ENCODE data around the gene CCT2. TPM values are rescaled to one million over a fixed set of nuclear protein-coding genes. Genes with fewer than 3 reads are reported as not detected.

CCT2 gene
- total and polyA plus RNA-seq, 7 donors = 96.9 to 353 (median 160) TPM

- WGBS, 3 donors = 81 to 88% (median 86%) methylated on average over 2 of the region's 2 CpGs
- no peak for ATAC-seq
- Histone ChIP-seq H3K4me3 (no peak overlapping the region), H3K4me1 (no peaks in the 10 kb centered on the region), H3K27ac (no peak overlapping the region), H3K9me3 (no peaks in the 10 kb centered on the region), H3K27me3 (ENCODE audit: insufficient read depth in 3 of 3, low read length in 2 of 3) (no peaks in the 10 kb centered on the region), H3K36me3 (ENCODE audit: insufficient read depth in 1 of 2, low read depth in 1 of 2) (no peaks in the 10 kb centered on the region)
- TF ChIP-seq CTCF (IDR thresholded peaks at IDR 0.05) = no peak
- no peak for DNase-seq
- intact Hi-C loops (cut with DNase I) = no loop called here
Measured at GRCh38 chr12:69621551-69621950, 36.3 kb downstream of the CCT2 start.

- no peak for ATAC-seq
- no peaks in the 10 kb centered on the region for H3K4me1 ChIP-seq
- WGBS, 3 donors = 84 to 87% (median 85%) methylated on average over 13 of the region's 13 CpGs
- no peaks in the 10 kb centered on the region for H3K9me3 ChIP-seq
- peak in 1 of 2 donors; percentile 20 for DNase-seq
- no peaks in the 10 kb centered on the region for H3K36me3 ChIP-seq (ENCODE audit: insufficient read depth in 1 of 2, low read depth in 1 of 2)
- TF ChIP-seq CTCF (IDR thresholded peaks at IDR 0.05) = no peak
- H3K27ac ChIP-seq = no peak overlapping the region
- H3K27me3 ChIP-seq (ENCODE audit: insufficient read depth in 3 of 3, low read length in 2 of 3) = no peaks in the 10 kb centered on the region
- intact Hi-C loops (cut with DNase I) = no loop called here
- no peak overlapping the region for H3K4me3 ChIP-seq
Measured at GRCh38 chr12:69623970-69624369, 38.7 kb downstream of the CCT2 start.

- DNase-seq = no peak
- Histone ChIP-seq H3K27me3 (ENCODE audit: insufficient read depth in 3 of 3, low read length in 2 of 3) (no peaks in the 10 kb centered on the region), H3K4me3 (no peak overlapping the region), H3K9me3 (no peaks in the 10 kb centered on the region), H3K4me1 (no peaks in the 10 kb centered on the region), H3K36me3 (ENCODE audit: insufficient read depth in 1 of 2, low read depth in 1 of 2) (no peaks in the 10 kb centered on the region), H3K27ac (no peak overlapping the region)
- intact Hi-C loops (cut with DNase I) = no loop called here
- WGBS, 3 donors = 70 to 94% (median 89%) methylated on average over 8 of the region's 8 CpGs
- no peak for ATAC-seq
- no peak for TF ChIP-seq CTCF (IDR thresholded peaks at IDR 0.05)
Measured at GRCh38 chr12:69627501-69627900, 42.2 kb downstream of the CCT2 start.

- intact Hi-C loops (cut with DNase I) = no loop called here
- Histone ChIP-seq H3K27ac (no peak overlapping the region), H3K36me3 (ENCODE audit: insufficient read depth in 1 of 2, low read depth in 1 of 2) (no peaks in the 10 kb centered on the region), H3K4me1 (no peaks in the 10 kb centered on the region), H3K27me3 (ENCODE audit: insufficient read depth in 3 of 3, low read length in 2 of 3) (no peaks in the 10 kb centered on the region), H3K9me3 (no peaks in the 10 kb centered on the region), H3K4me3 (no peak overlapping the region)
- no peak for DNase-seq
- TF ChIP-seq CTCF (IDR thresholded peaks at IDR 0.05) = peak; percentile 16
- ATAC-seq = peak in 2 of 4 donors; percentile 37 to 54
- WGBS, 3 donors = 61 to 72% (median 69%) methylated on average over 6 of the region's 6 CpGs
Measured at GRCh38 chr12:69630191-69630590, 44.9 kb downstream of the CCT2 start.

GRCh38 chr12:69633061-69633460 lies 47.8 kb downstream of the CCT2 start:
- 84 to 94% (median 91%) methylated on average over 2 of the region's 2 CpGs for WGBS, 3 donors
- Histone ChIP-seq H3K4me3 (no peak overlapping the region), H3K9me3 (no peaks in the 10 kb centered on the region), H3K4me1 (no peaks in the 10 kb centered on the region), H3K36me3 (ENCODE audit: insufficient read depth in 1 of 2, low read depth in 1 of 2) (no peaks in the 10 kb centered on the region), H3K27me3 (ENCODE audit: insufficient read depth in 3 of 3, low read length in 2 of 3) (no peaks in the 10 kb centered on the region), H3K27ac (no peak overlapping the region)
- peak in 2 of 4 donors; percentile 51 to 67 for ATAC-seq
- TF ChIP-seq CTCF (IDR thresholded peaks at IDR 0.05) = peak; percentile 15
- intact Hi-C loops (cut with DNase I) = no loop called here
- DNase-seq = no peak
